ENCODE measurements around the gene TMBIM1. TPM values are rescaled to one million over a fixed set of nuclear protein-coding genes. Genes with fewer than 3 reads are reported as not detected.
A peak's percentile ranks its signal among the peaks of the same experiment; 100 is the strongest.

Gene TMBIM1
- total RNA-seq, 1 experiment from 2014 or later, result 23.5 TPM

GRCh38 chr2:218328294-218328693, 36.0 kb upstream of the TMBIM1 start:
- Mint-ChIP-seq H3K27me3 (ENCODE audit: low read depth) (no peaks in the 10 kb centered on the region), H3K9me3 (no peaks in the 10 kb centered on the region), H3K4me1 (peaks cover 56% of the 10 kb centered on the region), H3K36me3 (no peaks in the 10 kb centered on the region), H3K27ac (peak overlapping the region; percentile 48; the same call in 1 of the 2 replicates), H3K4me3 (no peak overlapping the region)
- ChIA-PET CTCF (interaction anchor here (1.2 kb wide), 1 partner anchor 26 kb away, joined by 4 read pairs; no protein-coding TSS in a partner anchor), POLR2A (no interaction called here)
- ATAC-seq, result no peak
- TF ChIP-seq E2F1 (CRISPR knock-in tag; IDR thresholded peaks at IDR 0.05), result no peak
- no peak for DNase-seq (ENCODE audit: low spot score)

- ATAC-seq (no peak), DNase-seq (ENCODE audit: low spot score) (no peak)
- H3K9me3 Mint-ChIP-seq, result no peaks in the 10 kb centered on the region
- H3K4me1 Mint-ChIP-seq, result peaks cover 50% of the 10 kb centered on the region
- H3K27me3 Mint-ChIP-seq (ENCODE audit: low read depth), result no peaks in the 10 kb centered on the region
- H3K4me3 Mint-ChIP-seq, result no peak overlapping the region
- TF ChIP-seq GRHL2 (CRISPR knock-in tag; IDR thresholded peaks at IDR 0.05; ENCODE audit: insufficient replicate concordance, severe bottlenecking) (no peak), ZNF423 (CRISPR knock-in tag; IDR thresholded peaks at IDR 0.05) (no peak), RORB (CRISPR knock-in tag; IDR thresholded peaks at IDR 0.05) (no peak), ZSCAN18 (CRISPR knock-in tag; IDR thresholded peaks at IDR 0.05) (no peak), ZNF281 (CRISPR knock-in tag; IDR thresholded peaks at IDR 0.05) (no peak), USF2 (CRISPR knock-in tag; IDR thresholded peaks at IDR 0.05) (no peak), RELA (CRISPR knock-in tag; IDR thresholded peaks at IDR 0.05; ENCODE audit: borderline replicate concordance) (no peak), JAZF1 (CRISPR knock-in tag; IDR thresholded peaks at IDR 0.05) (no peak), ZNF512 (CRISPR knock-in tag; IDR thresholded peaks at IDR 0.05; ENCODE audit: borderline replicate concordance) (no peak)
- H3K36me3 Mint-ChIP-seq, result no peaks in the 10 kb centered on the region
- ChIA-PET POLR2A (no interaction called here), CTCF (interaction anchor here (1.2 to 3.1 kb wide), 2 partner anchors 26 to 29 kb away, joined by 4 to 13 read pairs; partner anchors contain the start of gene CATIP)
- H3K27ac Mint-ChIP-seq, result peak overlapping the region; percentile 56; the same call in 1 of the 2 replicates
These were observed 35.3 kb upstream of the TMBIM1 start for GRCh38 chr2:218327451-218328210.

GRCh38 chr2:218326315-218326714, 34.0 kb upstream of the TMBIM1 start:
- Mint-ChIP-seq H3K27ac (no peak overlapping the region), H3K4me1 (peaks cover 48% of the 10 kb centered on the region), H3K4me3 (no peak overlapping the region), H3K27me3 (ENCODE audit: low read depth) (no peaks in the 10 kb centered on the region), H3K9me3 (no peaks in the 10 kb centered on the region), H3K36me3 (no peaks in the 10 kb centered on the region)
- DNase-seq (ENCODE audit: low spot score), result no peak
- CTCF ChIA-PET, result interaction anchor here (3.1 kb wide), 1 partner anchor 30 kb away, joined by 13 read pairs; the partner anchor contains the start of gene CATIP
- no peak for ATAC-seq
- POLR2A ChIA-PET, result no interaction called here
- TF ChIP-seq RORB (CRISPR knock-in tag; IDR thresholded peaks at IDR 0.05) (no peak), CREM (CRISPR knock-in tag; IDR thresholded peaks at IDR 0.05) (no peak), TP53 (CRISPR knock-in tag; IDR thresholded peaks at IDR 0.05) (no peak), CREB1 (CRISPR knock-in tag; IDR thresholded peaks at IDR 0.05) (no peak), PRRX2 (CRISPR knock-in tag; IDR thresholded peaks at IDR 0.05) (no peak), ELF4 (CRISPR knock-in tag; IDR thresholded peaks at IDR 0.05; ENCODE audit: low read depth) (no peak), CDX4 (CRISPR knock-in tag; IDR thresholded peaks at IDR 0.05; ENCODE audit: borderline replicate concordance) (no peak), CBFB (CRISPR knock-in tag; IDR thresholded peaks at IDR 0.05; ENCODE audit: low read depth) (no peak), HMGA2 (CRISPR knock-in tag; IDR thresholded peaks at IDR 0.05) (no peak), SOX15 (CRISPR knock-in tag; IDR thresholded peaks at IDR 0.05) (no peak), E2F4 (CRISPR knock-in tag; IDR thresholded peaks at IDR 0.05; ENCODE audit: borderline replicate concordance, low read depth) (no peak), FOXJ3 (CRISPR knock-in tag; IDR thresholded peaks at IDR 0.05; ENCODE audit: borderline replicate concordance) (no peak)

Data from WTC11 (cell line).